HepG2 (cell line): ENCODE results near the gene SLC22A14. TPM values are rescaled to one million over a fixed set of nuclear protein-coding genes. Genes with fewer than 3 reads are reported as not detected.

Source experiments
- BCL3 ChIP-seq: sonication (generic); formaldehyde crosslinking; IDR thresholded peaks from 2 replicates; pipeline ENCODE4 v1.5.1; 2020; ENCODE audit warnings: mild to moderate bottlenecking, missing genetic modification reagents, moderate library complexity
- FIP1L1 ChIP-seq: fragments of 200-400 bp; formaldehyde crosslinking; IDR thresholded peaks from 2 replicates; pipeline ENCODE4 v1.6.1; 2018; ENCODE audit warnings: low read depth, mild to moderate bottlenecking, low read length, moderate library complexity, borderline replicate concordance; ENCODE audit not compliant: insufficient read depth
- FOXC1 ChIP-seq: sonication (generic); formaldehyde crosslinking; IDR thresholded peaks from 2 replicates; pipeline ENCODE4 v1.8.0; 2022; ENCODE audit warnings: mild to moderate bottlenecking, missing genetic modification reagents, borderline replicate concordance
- GABPA ChIP-seq, 2 experiments: IDR thresholded peaks; 2 replicates each; pipeline ENCODE4 v1.6.1; 2011 to 2016; ENCODE audit warnings: low read depth in 2 of 2, low read length in 1 of 2, missing biosample characterization in 1 of 2, missing genetic modification characterization in 1 of 2
- HES4 ChIP-seq: sonication (generic); formaldehyde crosslinking; IDR thresholded peaks from 2 replicates; pipeline ENCODE4 v1.9.0; 2021; ENCODE audit warnings: mild to moderate bottlenecking, missing genetic modification reagents, borderline replicate concordance
- HOXA9 ChIP-seq: sonication (generic); formaldehyde crosslinking; IDR thresholded peaks from 2 replicates; pipeline ENCODE4 v1.8.1; 2022; ENCODE audit warnings: missing genetic modification reagents, mild to moderate bottlenecking, moderate library complexity, borderline replicate concordance
- KDM5B ChIP-seq: sonication (generic); formaldehyde crosslinking; IDR thresholded peaks from 2 replicates; pipeline ENCODE4 v1.4.0; 2020; ENCODE audit warnings: missing genetic modification reagents, mild to moderate bottlenecking, borderline replicate concordance
- MTF2 ChIP-seq: sonication (generic); formaldehyde crosslinking; IDR thresholded peaks from 2 replicates; pipeline ENCODE4 v1.5.0; 2020; ENCODE audit warnings: missing genetic modification reagents, borderline replicate concordance
- NCOA5 ChIP-seq: sonication (generic); formaldehyde crosslinking; IDR thresholded peaks from 2 replicates; pipeline ENCODE4 v1.4.0; 2020; ENCODE audit warnings: missing genetic modification reagents
- RXRA ChIP-seq: sonication (generic); formaldehyde crosslinking; IDR thresholded peaks from 2 replicates; pipeline ENCODE4 v1.5.1; 2020; ENCODE audit warnings: missing genetic modification reagents
- SIX4 ChIP-seq: sonication (generic); formaldehyde crosslinking; IDR thresholded peaks from 2 replicates; pipeline ENCODE4 v1.4.0; 2020; ENCODE audit warnings: missing genetic modification reagents
- SNAPC2 ChIP-seq: sonication (generic); formaldehyde crosslinking; IDR thresholded peaks from 2 replicates; pipeline ENCODE4 v1.8.1; 2022; ENCODE audit warnings: mild to moderate bottlenecking, missing genetic modification reagents
- SNAPC5 ChIP-seq: sonication (generic); formaldehyde crosslinking; IDR thresholded peaks from 2 replicates; pipeline ENCODE4 v1.8.1; 2023; ENCODE audit warnings: mild to moderate bottlenecking, missing genetic modification reagents, borderline replicate concordance
- SP5 ChIP-seq: IDR thresholded peaks from 2 replicates; pipeline ENCODE4 v1.6.1; 2016; ENCODE audit warnings: low read depth, borderline replicate concordance
- TARDBP ChIP-seq: sonication (generic); formaldehyde crosslinking; IDR thresholded peaks from 2 replicates; pipeline ENCODE4 v1.8.0; 2022; ENCODE audit warnings: mild to moderate bottlenecking, missing genetic modification reagents
- TEF ChIP-seq: sonication (generic); formaldehyde crosslinking; IDR thresholded peaks from 2 replicates; pipeline ENCODE4 v1.5.0; 2020; ENCODE audit warnings: missing genetic modification reagents
- ZBTB39 ChIP-seq: sonication (generic); formaldehyde crosslinking; IDR thresholded peaks from 2 replicates; pipeline ENCODE4 v1.5.0; 2020; ENCODE audit warnings: missing genetic modification reagents
- ZNF616 ChIP-seq: sonication (generic); formaldehyde crosslinking; IDR thresholded peaks from 2 replicates; pipeline ENCODE4 v1.5.0; 2020; ENCODE audit warnings: low read depth, mild to moderate bottlenecking, missing genetic modification reagents
- ZNF678 ChIP-seq: sonication (generic); formaldehyde crosslinking; IDR thresholded peaks from 2 replicates; pipeline ENCODE4 v1.4.0; 2020; ENCODE audit warnings: mild to moderate bottlenecking, missing genetic modification reagents
- ZNF687 ChIP-seq: sonication (generic); formaldehyde crosslinking; IDR thresholded peaks from 2 replicates; pipeline ENCODE4 v1.5.1; 2020; ENCODE audit warnings: mild to moderate bottlenecking, missing genetic modification reagents, moderate library complexity
- polyA plus RNA-seq, 8 experiments: library from polyadenylated mRNA; depleted of rRNA in 3 of 8; stranded (reverse) in 7 of 8; unstranded in 1 of 8; fragments of >200 nt; fragmentation: Illumina TruSeq in 4 of 8; extraction: Trizol in 4 of 8; gene quantifications; 2 replicates each; pipeline versions ENCODE4 v1.2.1 to v1.2.3, GENCODE V29; 2011 to 2016; ENCODE audit warnings: low read depth in 4 of 8, missing spikeins in 1 of 8, mixed read lengths in 1 of 8; ENCODE audit not compliant: insufficient read depth in 1 of 8
- total RNA-seq, 5 experiments: library from RNA; depleted of rRNA; stranded (reverse); fragments of >200 nt; fragmentation: Illumina TruSeq; extraction: Trizol; gene quantifications; 2 replicates each; pipeline ENCODE4 v1.2.3, GENCODE V29; 2016; ENCODE audit warnings: low read depth in 1 of 5

The SLC22A14 gene
- total and polyA plus RNA-seq, 2 of the 13 experiments (the other 11 are each of a cell fraction or from before 2014, with no cell fraction given), result 0.03 TPM; not detected in 1

GRCh38 chr3:38347421-38348200, 65.5 kb downstream of the SLC22A14 start (continued):
- TF ChIP-seq TARDBP (CRISPR knock-in tag) (peak; percentile 58), FIP1L1 (no peak), RXRA (no peak), SP5 (CRISPR knock-in tag) (peak; percentile 63; the same call in 1 of the 2 replicates), ZBTB39 (CRISPR knock-in tag) (no peak), HES4 (CRISPR knock-in tag) (no peak), KDM5B (CRISPR knock-in tag) (0 out of 2 replicates have a peak, but pooled peaks have one; percentile 28), MTF2 (CRISPR knock-in tag) (no peak), ZNF678 (no peak), SNAPC2 (CRISPR knock-in tag) (no peak), BCL3 (CRISPR knock-in tag) (no peak), ZNF616 (CRISPR knock-in tag) (no peak), FOXC1 (no peak), TEF (0 out of 2 replicates have a peak, but pooled peaks have one; percentile 35), SIX4 (CRISPR knock-in tag) (no peak), ZNF687 (peak; percentile 64), NCOA5 (CRISPR knock-in tag) (no peak), HOXA9 (CRISPR knock-in tag) (no peak), GABPA (IDR thresholded peaks at IDR 0.05; ENCODE audit: low read depth, low read length) (no peak), GABPA (CRISPR knock-in tag; IDR thresholded peaks at IDR 0.05; ENCODE audit: low read depth) (0 out of 2 replicates have a peak, but pooled peaks have one; percentile 18), SNAPC5 (CRISPR knock-in tag) (no peak)
